NOMO-1 treated with DMSO at 0.1 percent for 48 hours (cell line): Measurements from ENCODE around the gene EML4.
"Not testable (repeated sequence)": the region's sequence is repeated elsewhere in the genome, so short reads cannot be mapped to it uniquely, and the experiment has no call there.

Source experiments
- DNase-seq: peaks from one replicate; lab custom pipeline; 2025; ENCODE audit not compliant: unreplicated experiment; lab: John Stamatoyannopoulos, UW

EML4 gene

DNA sequence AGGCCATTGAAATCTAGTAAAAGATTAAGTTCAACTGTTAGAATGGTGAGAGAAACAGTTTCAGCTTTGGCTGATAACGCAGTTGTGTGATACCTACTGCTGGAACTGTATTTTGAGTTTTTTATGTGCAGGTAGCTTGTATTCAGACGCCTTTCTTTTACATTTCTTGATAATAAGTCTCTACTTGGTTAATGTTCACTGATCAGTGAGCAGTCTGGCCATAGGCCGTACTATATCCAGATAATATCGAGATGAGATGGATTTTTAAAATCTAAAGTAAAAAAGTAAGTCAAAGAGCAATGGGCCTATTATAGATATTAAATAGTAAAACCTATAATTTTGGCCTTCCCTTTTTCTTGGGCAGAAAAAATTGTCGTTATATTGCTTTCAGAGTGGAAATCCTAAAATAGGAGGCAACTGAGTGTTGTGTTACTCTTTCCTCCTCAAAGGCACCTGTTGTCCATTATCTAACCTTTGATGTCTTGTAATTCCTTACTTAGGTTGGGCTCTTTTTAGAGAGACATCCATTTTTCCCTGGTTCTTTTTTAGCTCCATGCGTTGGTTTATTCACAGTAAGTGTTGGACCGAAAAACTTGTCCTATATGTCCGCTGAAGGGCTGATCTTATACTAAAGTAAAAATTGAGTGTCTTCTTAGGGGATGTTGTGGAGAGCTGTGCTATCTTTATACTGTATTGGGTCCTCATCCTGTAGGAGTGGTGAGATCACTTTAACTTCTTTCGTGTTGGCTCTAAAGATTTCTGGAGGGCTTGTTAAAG is 1.7 kb downstream of the EML4 start:
- DNase-seq: no peak

DNA sequence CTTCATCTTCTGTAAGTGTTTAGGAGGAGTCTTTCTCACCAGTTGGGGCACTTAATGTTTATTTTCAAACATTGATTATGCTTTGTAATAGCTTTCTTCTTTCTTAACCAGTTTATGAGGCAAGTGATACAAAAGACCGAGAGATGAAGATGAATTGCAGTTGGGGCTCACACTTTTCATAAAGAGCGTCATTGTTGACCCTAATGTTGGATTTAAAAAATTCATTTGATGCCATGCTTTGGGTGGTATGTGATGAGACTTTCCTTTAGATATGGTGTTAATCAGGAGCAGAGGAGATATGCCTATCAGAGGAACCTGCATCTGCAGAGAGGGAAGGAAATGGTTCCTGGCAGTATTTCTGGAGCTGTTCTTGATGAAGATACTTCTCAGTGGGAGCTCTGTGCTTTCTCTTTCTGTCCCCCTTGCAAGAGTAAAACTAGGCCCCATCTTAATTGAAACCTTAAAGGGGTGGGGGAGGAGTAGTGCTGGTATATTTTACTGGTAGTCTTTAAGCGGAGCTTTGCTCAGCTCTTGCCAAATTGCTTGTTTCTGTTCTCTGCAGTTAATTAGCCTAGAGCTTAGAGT is 2.3 kb downstream of the EML4 start:
- DNase-seq: peak; percentile 20

DNA sequence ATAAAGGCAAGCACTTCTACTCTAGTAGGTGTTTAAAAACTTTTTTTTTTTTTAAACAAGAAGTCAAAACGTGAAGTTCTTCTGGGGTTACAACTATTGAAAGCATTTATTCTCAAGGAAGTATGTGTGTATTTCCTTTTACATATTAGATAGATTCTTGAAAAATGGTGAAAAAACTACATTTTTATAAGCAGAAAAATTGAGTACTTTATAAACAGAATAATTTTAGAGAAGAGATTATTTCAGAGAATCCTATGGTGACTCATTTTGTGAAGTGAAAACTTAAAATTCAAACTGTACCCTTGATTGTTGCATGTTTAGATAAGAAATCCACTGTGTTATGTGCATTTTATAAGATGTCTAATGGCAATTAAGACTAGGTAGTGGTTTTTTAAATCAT is 2.9 kb downstream of the EML4 start:
- no peak for DNase-seq

GRCh38 chr2:42172566-42172965 is 3.4 kb downstream of the EML4 start:
- no peak for DNase-seq

- not testable (repeated sequence) for DNase-seq
Measured at GRCh38 chr2:42173467-42173866, 4.3 kb downstream of the EML4 start.

DNA sequence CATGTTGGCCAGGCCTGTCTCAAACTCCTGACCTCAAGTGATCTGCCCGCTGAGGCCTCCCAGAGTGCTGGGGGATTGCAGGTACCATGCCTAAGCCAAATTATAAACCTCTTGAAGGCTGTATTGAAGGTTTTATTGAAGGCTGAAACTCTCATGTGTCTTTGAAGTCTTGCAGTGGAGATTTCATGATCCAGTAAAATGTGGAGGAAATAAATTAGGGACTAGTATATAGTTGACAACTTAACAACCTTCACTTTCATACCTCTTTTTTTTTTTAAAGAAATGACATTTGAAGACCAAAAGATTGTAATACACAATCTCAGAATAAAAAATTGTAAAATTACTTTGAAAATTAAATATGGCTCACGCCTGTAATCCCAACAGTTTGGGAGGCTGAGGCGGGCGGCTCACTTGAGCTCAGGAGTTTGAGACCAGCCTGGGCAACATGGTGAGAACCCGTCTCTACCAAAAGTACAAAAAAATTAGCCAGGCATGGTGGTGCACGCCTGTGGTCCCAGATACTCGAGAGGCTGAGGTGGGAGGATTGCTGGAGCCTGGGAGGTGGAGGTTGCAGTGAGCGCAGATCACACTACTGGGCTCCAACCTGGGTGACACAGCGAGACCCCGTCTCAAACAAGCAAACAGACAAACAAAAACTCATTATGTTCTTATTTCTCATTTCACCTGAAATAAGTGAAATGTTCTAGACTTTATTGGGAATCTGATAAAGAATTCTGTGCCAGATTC is 8.0 kb downstream of the EML4 start:
- DNase-seq: no peak

- DNase-seq: no peak
Measured at GRCh38 chr2:42178335-42178734, 9.2 kb downstream of the EML4 start.

DNA sequence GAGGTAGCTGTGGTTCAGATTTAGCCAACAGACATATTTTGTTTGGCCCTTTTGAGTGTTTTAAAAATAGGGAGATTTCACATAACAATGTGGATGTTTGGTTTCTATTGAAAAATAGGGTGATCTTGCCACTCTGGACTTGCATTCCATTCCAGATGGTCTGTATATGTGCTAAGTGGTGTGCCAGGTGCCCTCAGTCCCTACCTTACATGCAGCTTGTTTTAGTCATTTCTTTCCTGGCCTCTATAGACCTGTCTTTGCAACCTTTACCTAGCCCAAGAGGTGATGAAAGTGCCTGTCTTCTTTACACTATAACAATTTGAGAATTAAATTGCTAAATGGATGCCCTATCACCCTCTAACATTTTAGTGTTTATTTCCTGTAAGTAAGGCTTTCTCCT is 11.1 kb downstream of the EML4 start:
- no peak for DNase-seq

DNA sequence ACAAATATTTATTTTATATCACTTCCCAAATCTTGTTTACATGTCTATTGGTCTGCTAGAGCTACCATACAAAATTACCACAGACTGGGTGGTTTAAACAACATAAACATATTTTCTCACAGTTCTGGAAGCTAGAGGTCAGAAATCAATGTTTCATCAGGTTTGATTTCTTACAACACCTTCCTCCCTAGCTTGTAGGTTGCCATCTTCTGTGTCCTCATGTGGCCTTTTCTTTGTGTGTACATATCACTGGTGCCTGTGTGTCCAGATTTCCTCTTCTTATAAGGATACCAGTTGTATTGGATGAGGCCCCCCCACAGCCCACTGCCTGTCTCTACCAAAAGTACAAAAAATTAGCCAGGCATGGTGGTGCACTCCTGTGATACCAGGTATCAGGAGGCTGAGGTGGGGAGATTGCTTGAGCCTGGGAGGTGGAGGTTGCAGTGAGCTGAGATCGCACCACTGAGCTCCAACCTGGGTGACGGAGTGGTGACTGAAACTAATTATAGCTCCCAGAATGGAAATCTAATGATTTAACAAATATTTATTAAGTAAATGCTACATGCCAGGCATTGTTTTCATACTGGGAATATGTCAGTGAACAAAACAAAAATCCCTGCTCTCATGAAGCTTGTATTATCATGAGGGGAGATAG is 13.6 kb downstream of the EML4 start:
- no peak for DNase-seq

DNA sequence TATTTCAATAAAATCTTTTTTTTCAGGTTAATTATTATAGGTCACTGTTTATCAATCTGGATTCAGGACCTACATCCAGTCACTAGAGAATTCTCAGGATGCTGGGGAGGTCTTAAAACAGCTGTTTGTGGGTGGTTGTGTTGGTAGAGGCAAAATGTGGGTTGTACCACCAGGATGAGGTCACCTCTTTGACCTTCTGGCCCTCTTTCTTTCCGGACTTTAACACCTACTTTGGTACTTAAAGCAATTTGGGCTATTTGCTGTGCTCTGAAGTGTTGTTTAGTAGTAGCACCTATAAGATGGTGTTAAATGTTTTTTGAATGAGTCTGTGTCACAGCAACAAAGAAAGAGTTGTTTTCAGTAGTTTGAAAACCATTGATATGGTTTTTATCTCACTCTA is 14.6 kb downstream of the EML4 start:
- no peak for DNase-seq

DNA sequence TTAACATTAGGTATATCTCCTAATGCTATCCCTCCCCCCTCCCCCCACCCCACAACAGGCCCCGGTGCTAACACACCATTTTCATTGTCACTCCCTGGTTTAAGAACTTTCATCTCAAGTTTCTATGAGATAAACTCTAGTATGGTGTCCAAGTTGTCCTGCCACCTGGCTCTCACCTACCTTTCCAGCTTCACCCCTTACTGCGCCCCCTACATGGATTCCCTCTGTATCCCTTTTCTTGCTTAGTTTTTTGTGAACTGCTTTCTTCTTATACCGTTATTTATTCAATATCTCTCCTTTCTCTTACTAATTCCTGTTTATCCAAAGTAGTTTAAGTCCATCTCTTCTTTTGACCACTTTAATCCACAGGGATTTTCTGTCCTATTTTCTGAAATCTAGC is 15.2 kb downstream of the EML4 start:
- no peak for DNase-seq

- no peak for DNase-seq
Measured at GRCh38 chr2:42185220-42185921, 16.2 kb downstream of the EML4 start.

- DNase-seq: no peak
Measured at GRCh38 chr2:42186366-42186765, 17.2 kb downstream of the EML4 start.

- DNase-seq: no peak
Measured at GRCh38 chr2:42186945-42187632, 17.9 kb downstream of the EML4 start.

GRCh38 chr2:42187886-42188285 is 18.7 kb downstream of the EML4 start:
- DNase-seq: no peak

GRCh38 chr2:42189235-42189566 is 20.0 kb downstream of the EML4 start:
- no peak for DNase-seq

DNA sequence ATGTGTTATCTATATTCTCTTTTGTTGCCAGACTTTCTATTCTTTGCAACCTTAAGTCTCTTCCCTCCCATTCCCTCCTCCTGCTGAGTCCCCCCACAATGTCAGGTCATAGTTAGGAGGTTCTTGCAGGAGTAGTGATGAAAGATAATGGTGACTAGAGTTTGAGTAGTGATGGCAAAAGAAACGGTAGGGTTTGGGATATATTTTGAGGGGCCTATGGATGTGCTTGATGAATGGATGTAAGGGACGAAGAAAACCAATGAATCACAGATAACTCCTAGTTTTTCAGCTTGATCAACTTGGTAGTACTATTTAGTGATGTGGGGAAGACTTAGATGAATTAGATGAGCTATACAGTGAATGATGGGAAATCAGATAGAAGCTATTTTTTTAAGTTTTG is 21.0 kb downstream of the EML4 start:
- no peak for DNase-seq

- DNase-seq: no peak
Measured at GRCh38 chr2:42191285-42192009, 22.3 kb downstream of the EML4 start.

- no peak for DNase-seq
Measured at GRCh38 chr2:42192010-42192373, 22.8 kb downstream of the EML4 start.
